ENCODE results near the gene TMEM203.

TMEM203 gene

GRCh38 chr9:137228968-137229896, 23.8 kb upstream of the TMEM203 start:
- DNase-seq: no peak

GRCh38 chr9:137228506-137228967, 23.1 kb upstream of the TMEM203 start:
- no peak for DNase-seq

GRCh38 chr9:137227853-137228505, 22.5 kb upstream of the TMEM203 start:
- no peak for DNase-seq

- DNase-seq: peak; percentile 29
Observed at GRCh38 chr9:137227054-137227852, 21.8 kb upstream of the TMEM203 start, which contains the start of gene RNF224. RNF224 (plus strand) TSS chr9:137227502; CDS start chr9:137228336, 834 bp downstream.

- DNase-seq: no peak
Observed at GRCh38 chr9:137226338-137227053, 21.0 kb upstream of the TMEM203 start.

GRCh38 chr9:137225699-137226331, 20.4 kb upstream of the TMEM203 start:
- DNase-seq: no peak

- no peak for DNase-seq
Observed at GRCh38 chr9:137224830-137225694, 19.6 kb upstream of the TMEM203 start, which contains the start of gene CYSRT1. CYSRT1 (plus strand) TSS chr9:137225174; CDS start chr9:137225622, 448 bp downstream.

- DNase-seq: peak; percentile 93
Observed at GRCh38 chr9:137223078-137223970, 17.9 kb upstream of the TMEM203 start.

- no peak for DNase-seq
Observed at GRCh38 chr9:137222190-137223077, 17.0 kb upstream of the TMEM203 start, which contains the start of gene RNF208. RNF208 (minus strand) TSS chr9:137222240; CDS start chr9:137221212, 1,028 bp downstream.

- no peak for DNase-seq
Observed at GRCh38 chr9:137221506-137222111, 16.2 kb upstream of the TMEM203 start.

- no peak for DNase-seq
Observed at GRCh38 chr9:137221095-137221505, 15.7 kb upstream of the TMEM203 start.

- DNase-seq: no peak
Observed at GRCh38 chr9:137220317-137221094, 15.1 kb upstream of the TMEM203 start.

GRCh38 chr9:137219757-137220316, 14.4 kb upstream of the TMEM203 start:
- no peak for DNase-seq

GRCh38 chr9:137218754-137219271, 13.4 kb upstream of the TMEM203 start:
- no peak for DNase-seq

- DNase-seq: no peak
Observed at GRCh38 chr9:137218212-137218753, 12.8 kb upstream of the TMEM203 start.

Measured in GOT3 (cell line).